Measurements from ENCODE around the gene SLBP.

Gene SLBP

GRCh38 chr4:1712216-1713002 is at the start of gene SLBP:
SLBP (minus strand) TSS chr4:1712319; CDS start chr4:1712188, 131 bp downstream.
- CTCF ChIA-PET: no interaction called here
- POLR2A ChIA-PET (ENCODE audit: low non-redundant PET): interaction anchor here (0.6 to 0.7 kb wide), 2 partner anchors 19 to 23 kb away, joined by 3 to 8 read pairs; no protein-coding TSS in a partner anchor
- DNase-seq (ENCODE audit: low spot score): peak; percentile 94
- peak within 1 kb of the TSS; percentile 96 for H3K27ac ChIP-seq
- no peak for TF ChIP-seq CTCF (conservative IDR thresholded peaks at IDR 0.05; ENCODE audit: low read depth)

- ChIA-PET POLR2A (ENCODE audit: low non-redundant PET) (no interaction called here), CTCF (interaction anchor here (0.6 to 0.7 kb wide), 3 partner anchors 12 to 49 kb away, joined by 3 read pairs; no protein-coding TSS in a partner anchor)
- TF ChIP-seq CTCF (conservative IDR thresholded peaks at IDR 0.05; ENCODE audit: low read depth): no peak
- peak overlapping the region; percentile 95 for H3K27ac ChIP-seq
- no peak for DNase-seq (ENCODE audit: low spot score)
Measured at GRCh38 chr4:1761130-1761689, 49.1 kb upstream of the SLBP start.

- no peak for TF ChIP-seq CTCF (conservative IDR thresholded peaks at IDR 0.05; ENCODE audit: low read depth)
- CTCF ChIA-PET: interaction anchor here (0.7 kb wide), 2 partner anchors 33 to 50 kb away, joined by 3 to 4 read pairs; no protein-coding TSS in a partner anchor
- no peak for DNase-seq (ENCODE audit: low spot score)
- peak overlapping the region; percentile 95 for H3K27ac ChIP-seq
- POLR2A ChIA-PET (ENCODE audit: low non-redundant PET): no interaction called here
Measured at GRCh38 chr4:1760521-1761071, 48.5 kb upstream of the SLBP start.

- TF ChIP-seq CTCF (conservative IDR thresholded peaks at IDR 0.05; ENCODE audit: low read depth): no peak
- no peak for DNase-seq (ENCODE audit: low spot score)
- CTCF ChIA-PET: interaction anchor here (0.7 kb wide), 2 partner anchors 12 to 34 kb away, joined by 3 to 4 read pairs; no protein-coding TSS in a partner anchor
- peak overlapping the region; percentile 95 for H3K27ac ChIP-seq
- POLR2A ChIA-PET (ENCODE audit: low non-redundant PET): no interaction called here
Measured at GRCh38 chr4:1759818-1760223, 47.7 kb upstream of the SLBP start.

GRCh38 chr4:1759170-1759817 is 47.2 kb upstream of the SLBP start:
- H3K27ac ChIP-seq: peak overlapping the region; percentile 95
- DNase-seq (ENCODE audit: low spot score): no peak
- POLR2A ChIA-PET (ENCODE audit: low non-redundant PET): no interaction called here
- CTCF ChIA-PET: interaction anchor here (0.7 kb wide), 1 partner anchor 11 kb away, joined by 3 read pairs; no protein-coding TSS in a partner anchor
- no peak for TF ChIP-seq CTCF (conservative IDR thresholded peaks at IDR 0.05; ENCODE audit: low read depth)

Measured in RWPE1 (cell line).